GM10266 (cell line): ENCODE data around the gene TRPM1.

Experiments
- DNase-seq: peaks from one replicate; pipeline ENCODE4 v3.0.0; 2012; ENCODE audit errors: extremely low spot score
- CTCF ChIP-seq: IDR thresholded peaks from 2 replicates; pipeline ENCODE4 v1.5.1; 2012; ENCODE audit warnings: mild to moderate bottlenecking, low read depth; ENCODE audit not compliant: control insufficient read depth, insufficient read depth; ENCODE audit errors: missing control alignments

TRPM1 gene

GRCh38 chr15:31049111-31049510 lies 52.4 kb downstream of the TRPM1 start:
- DNase-seq: no peak
- no peak for TF ChIP-seq CTCF

GRCh38 chr15:31047437-31047836 lies 54.1 kb downstream of the TRPM1 start:
- DNase-seq: no peak
- TF ChIP-seq CTCF: no peak

- DNase-seq: no peak
- no peak for TF ChIP-seq CTCF
Observed at GRCh38 chr15:31046759-31047359, 54.7 kb downstream of the TRPM1 start.

GRCh38 chr15:31045606-31046005 lies 55.9 kb downstream of the TRPM1 start:
- no peak for DNase-seq
- no peak for TF ChIP-seq CTCF

- no peak for DNase-seq
- TF ChIP-seq CTCF: no peak
Observed at GRCh38 chr15:31042751-31043150, 58.8 kb downstream of the TRPM1 start.

- DNase-seq: no peak
- TF ChIP-seq CTCF: no peak
Observed at GRCh38 chr15:31041610-31042009, 59.9 kb downstream of the TRPM1 start.

- no peak for TF ChIP-seq CTCF
- no peak for DNase-seq
Observed at GRCh38 chr15:31040611-31041010, 60.9 kb downstream of the TRPM1 start.
